Mesenchymal stem cell (in vitro differentiated cells and primary cell): ENCODE data around the gene ZYX.
A peak's percentile ranks its signal among the peaks of the same experiment; 100 is the strongest.
"Not testable (repeated sequence)": the region's sequence is repeated elsewhere in the genome, so short reads cannot be mapped to it uniquely, and the experiment has no call there.

Experiments
- DNase-seq: peaks from one replicate; pipeline ENCODE4 v3.0.0-alpha.2; 2013
- H2AFZ ChIP-seq: one replicate; pipeline ENCODE4 v1.6.1; 2013; ENCODE audit warnings: low read depth, mild to moderate bottlenecking, control low read depth, inconsistent platforms, low read length, moderate library complexity
- H2AK5ac ChIP-seq: 2 replicates; pipeline ENCODE4 v1.6.1; 2013; ENCODE audit warnings: low read length, moderate library complexity, mild to moderate bottlenecking, inconsistent platforms; ENCODE audit not compliant: severe bottlenecking
- H2BK120ac ChIP-seq: one replicate; pipeline ENCODE4 v1.6.1; 2013; ENCODE audit warnings: low read depth, mild to moderate bottlenecking, inconsistent platforms, low read length, moderate library complexity
- H2BK12ac ChIP-seq, 2 experiments: one replicate each; pipeline ENCODE4 v1.6.1; 2013; ENCODE audit warnings: inconsistent platforms in 2 of 2, low read length in 2 of 2, mild to moderate bottlenecking in 2 of 2, moderate library complexity in 2 of 2, control low read depth in 1 of 2
- H2BK15ac ChIP-seq: one replicate; pipeline ENCODE4 v1.6.1; 2013; ENCODE audit warnings: mild to moderate bottlenecking, low read depth, inconsistent platforms; ENCODE audit not compliant: poor library complexity, severe bottlenecking
- H2BK5ac ChIP-seq: 2 replicates; pipeline ENCODE4 v1.6.1; 2013; ENCODE audit warnings: low read depth, mild to moderate bottlenecking, low read length, control low read depth, inconsistent platforms; ENCODE audit not compliant: poor library complexity, severe bottlenecking
- H3K14ac ChIP-seq, 2 experiments: one replicate each; pipeline ENCODE4 v1.6.1; 2013; ENCODE audit warnings: inconsistent platforms in 2 of 2, low read length in 2 of 2, control low read depth in 1 of 2, mild to moderate bottlenecking in 1 of 2, moderate library complexity in 1 of 2
- H3K18ac ChIP-seq, 2 experiments: one replicate each; pipeline ENCODE4 v1.6.1; 2013; ENCODE audit warnings: inconsistent platforms in 2 of 2, low read length in 2 of 2, control low read depth in 1 of 2, low read depth in 1 of 2, mild to moderate bottlenecking in 1 of 2
- H3K23ac ChIP-seq, 2 experiments: one replicate each; pipeline ENCODE4 v1.6.1; 2013; ENCODE audit warnings: inconsistent platforms in 2 of 2, low read length in 2 of 2, mild to moderate bottlenecking in 2 of 2, moderate library complexity in 2 of 2, control low read depth in 1 of 2
- H3K27ac ChIP-seq: 2 replicates; pipeline ENCODE4 v1.5.1; 2013; ENCODE audit warnings: mild to moderate bottlenecking, moderate library complexity, low read length, control low read depth, inconsistent platforms; ENCODE audit not compliant: poor library complexity, severe bottlenecking
- H3K27me3 ChIP-seq, 2 experiments: 2 replicates each; pipeline versions ENCODE4 v1.6.1 to v1.7.0; 2013; ENCODE audit warnings: low read length in 2 of 2, mild to moderate bottlenecking in 2 of 2, moderate library complexity in 2 of 2, control low read depth in 1 of 2, inconsistent platforms in 1 of 2; ENCODE audit not compliant: control insufficient read depth in 1 of 2, insufficient read depth in 1 of 2
- H3K36me3 ChIP-seq, 2 experiments: 2 replicates each; pipeline versions ENCODE4 v1.6.1 to v1.7.0; 2013; ENCODE audit warnings: low read length in 2 of 2, control low read depth in 1 of 2, inconsistent platforms in 1 of 2, low read depth in 1 of 2, mild to moderate bottlenecking in 1 of 2; ENCODE audit not compliant: insufficient read depth in 2 of 2, control insufficient read depth in 1 of 2
- H3K4ac ChIP-seq, 2 experiments: one replicate each; pipeline ENCODE4 v1.6.1; 2013; ENCODE audit warnings: inconsistent platforms in 2 of 2, low read length in 2 of 2, mild to moderate bottlenecking in 2 of 2, moderate library complexity in 2 of 2, control low read depth in 1 of 2, low read depth in 1 of 2
- H3K4me1 ChIP-seq: 2 replicates; pipeline ENCODE4 v1.6.1; 2013; ENCODE audit warnings: low read depth, low read length, control low read depth; ENCODE audit not compliant: control insufficient read depth, insufficient read depth
- H3K4me2 ChIP-seq: 2 replicates; pipeline ENCODE4 v1.6.1; 2013; ENCODE audit warnings: low read length, mild to moderate bottlenecking, inconsistent platforms; ENCODE audit not compliant: poor library complexity, severe bottlenecking
- H3K4me3 ChIP-seq, 2 experiments: 2 replicates each; pipeline versions ENCODE4 v1.5.1 to v1.7.0; 2013; ENCODE audit warnings: low read length in 2 of 2, mild to moderate bottlenecking in 2 of 2, control low read depth in 1 of 2, low read depth in 1 of 2; ENCODE audit not compliant: insufficient read depth in 1 of 2
- H3K79me1 ChIP-seq: replicated peaks from 2 replicates; pipeline ENCODE4 v1.6.1; 2013; ENCODE audit warnings: mild to moderate bottlenecking, control low read depth, low read length, inconsistent platforms; ENCODE audit not compliant: poor library complexity, severe bottlenecking
- H3K9ac ChIP-seq: 2 replicates; pipeline ENCODE4 v1.7.0; 2013; ENCODE audit warnings: mild to moderate bottlenecking, low read length, moderate library complexity
- H3K9me3 ChIP-seq: 2 replicates; pipeline ENCODE4 v1.7.0; 2013; ENCODE audit warnings: mild to moderate bottlenecking, low read length; ENCODE audit not compliant: control insufficient read depth
- H4K8ac ChIP-seq: one replicate; pipeline ENCODE4 v1.6.1; 2013; ENCODE audit warnings: inconsistent platforms, mild to moderate bottlenecking, low read length, moderate library complexity
- H4K91ac ChIP-seq: one replicate; pipeline ENCODE4 v1.6.1; 2013; ENCODE audit warnings: mild to moderate bottlenecking, low read length, inconsistent platforms
- WGBS: methylation state at CpG from one replicate; pipeline ENCODE4 v1.1.7; 2013; ENCODE audit warnings: mixed read lengths; 5-methylcytosine and 5-hydroxymethylcytosine counted together

The ZYX gene

GRCh38 chr7:143415209-143415608 is 34.1 kb downstream of the ZYX start:
- not testable (repeated sequence) for H2BK120ac ChIP-seq, H3K9ac ChIP-seq, H3K4me1 ChIP-seq, H3K4ac ChIP-seq, H3K79me1 ChIP-seq, H3K23ac ChIP-seq, H3K27ac ChIP-seq, H2AFZ ChIP-seq, H4K8ac ChIP-seq, H3K14ac ChIP-seq, H2BK5ac ChIP-seq, H2BK15ac ChIP-seq, DNase-seq, H3K9me3 ChIP-seq, H3K4me2 ChIP-seq, H3K18ac ChIP-seq, H2AK5ac ChIP-seq, H3K4me3 ChIP-seq, H4K91ac ChIP-seq, H3K36me3 ChIP-seq, H2BK12ac ChIP-seq
- peaks cover 0 to 34% of the 10 kb centered on the region in 2 experiments for H3K27me3 ChIP-seq
- 84% methylated on average over 4 of the region's 7 CpGs for WGBS

- no peak overlapping the region for H3K14ac ChIP-seq
- no peak overlapping the region for H3K4ac ChIP-seq
- no peak overlapping the region for H3K23ac ChIP-seq
- H3K18ac ChIP-seq, result no peak overlapping the region
- no peaks in the 10 kb centered on the region for H3K4me1 ChIP-seq
- H3K36me3 ChIP-seq, result no peaks in the 10 kb centered on the region
- no peaks in the 10 kb centered on the region for H3K79me1 ChIP-seq
- H3K9me3 ChIP-seq, result no peaks in the 10 kb centered on the region
- H2BK120ac ChIP-seq, result no peak overlapping the region
- 90% methylated on average over 6 of the region's 8 CpGs for WGBS
- no peak overlapping the region for H3K27ac ChIP-seq
- peaks cover 0 to 29% of the 10 kb centered on the region in 2 experiments for H3K27me3 ChIP-seq
- no peak overlapping the region for H2BK15ac ChIP-seq
- no peak overlapping the region for H3K4me3 ChIP-seq
- H2BK5ac ChIP-seq, result no peak overlapping the region
- DNase-seq, result no peak
- no peak overlapping the region for H3K4me2 ChIP-seq
- H2BK12ac ChIP-seq, result no peak overlapping the region
- H4K8ac ChIP-seq, result no peak overlapping the region
- no peak overlapping the region for H2AFZ ChIP-seq
- H2AK5ac ChIP-seq, result no peak overlapping the region
- H3K9ac ChIP-seq, result peak overlapping the region; percentile 53
- H4K91ac ChIP-seq, result no peak overlapping the region
These were observed 34.7 kb downstream of the ZYX start for GRCh38 chr7:143415742-143416397.

- peak overlapping the region; percentile 53 for H3K9ac ChIP-seq
- H3K9me3 ChIP-seq, result no peaks in the 10 kb centered on the region
- H2AK5ac ChIP-seq, result no peak overlapping the region
- H3K27ac ChIP-seq, result no peak overlapping the region
- H4K8ac ChIP-seq, result no peak overlapping the region
- H3K4me2 ChIP-seq, result no peak overlapping the region
- H3K23ac ChIP-seq, result no peak overlapping the region
- H2BK12ac ChIP-seq, result no peak overlapping the region
- no peaks in the 10 kb centered on the region for H3K36me3 ChIP-seq
- no peaks in the 10 kb centered on the region for H3K79me1 ChIP-seq
- no peak overlapping the region for H3K4ac ChIP-seq
- no peak overlapping the region for H2BK15ac ChIP-seq
- no peak overlapping the region for H3K4me3 ChIP-seq
- peaks cover 0 to 24% of the 10 kb centered on the region in 2 experiments for H3K27me3 ChIP-seq
- no peak overlapping the region for H4K91ac ChIP-seq
- no peaks in the 10 kb centered on the region for H3K4me1 ChIP-seq
- no peak overlapping the region for H2BK5ac ChIP-seq
- no peak overlapping the region for H3K14ac ChIP-seq
- no peak overlapping the region for H2AFZ ChIP-seq
- 0% methylated on average over 1 of the region's 3 CpGs for WGBS
- peak; percentile 58 for DNase-seq
- no peak overlapping the region for H2BK120ac ChIP-seq
- no peak overlapping the region for H3K18ac ChIP-seq
These were observed 35.5 kb downstream of the ZYX start for GRCh38 chr7:143416565-143417149.

GRCh38 chr7:143417734-143418383 is 36.7 kb downstream of the ZYX start:
- Histone ChIP-seq H2BK120ac (no peak overlapping the region), H3K18ac (no peak overlapping the region), H3K14ac (no peak overlapping the region), H3K4ac (no peak overlapping the region), H4K91ac (no peak overlapping the region), H3K4me3 (no peak overlapping the region), H3K9ac (peak overlapping the region; percentile 36), H2BK5ac (no peak overlapping the region), H3K9me3 (no peaks in the 10 kb centered on the region), H3K4me2 (no peak overlapping the region), H2BK12ac (no peak overlapping the region), H3K27ac (no peak overlapping the region), H2AK5ac (no peak overlapping the region), H3K4me1 (no peaks in the 10 kb centered on the region), H3K36me3 (no peaks in the 10 kb centered on the region), H3K27me3 (peaks cover 0 to 15% of the 10 kb centered on the region in 2 experiments), H3K23ac (no peak overlapping the region), H4K8ac (no peak overlapping the region), H3K79me1 (no peaks in the 10 kb centered on the region), H2BK15ac (no peak overlapping the region), H2AFZ (no peak overlapping the region)
- no CpG with 5 or more reads among the region's 1 CpG for WGBS
- no peak for DNase-seq
